Body of pancreas (tissue), 4 donors: ENCODE data around the gene CD82.

Experiments
- POLR2A ChIP-seq, 3 donors: fragments of 450-650 bp; IDR thresholded peaks; one replicate each; pipeline ENCODE4 v1.6.1; 2016; ENCODE audit warnings: antibody characterized with exemption in 3 of 3, mild to moderate bottlenecking in 2 of 3
- TF ChIP-seq, protein P1 (sequence below), 7 experiments: fragments of 450-650 bp in 4 of 7; fragments of 200-600 bp in 3 of 7; sonication (generic) in 3 of 7; IDR thresholded peaks; one replicate each; pipeline ENCODE4 v1.5.1; 2016 to 2019; ENCODE audit warnings: antibody characterized with exemption in 7 of 7

DNA sequence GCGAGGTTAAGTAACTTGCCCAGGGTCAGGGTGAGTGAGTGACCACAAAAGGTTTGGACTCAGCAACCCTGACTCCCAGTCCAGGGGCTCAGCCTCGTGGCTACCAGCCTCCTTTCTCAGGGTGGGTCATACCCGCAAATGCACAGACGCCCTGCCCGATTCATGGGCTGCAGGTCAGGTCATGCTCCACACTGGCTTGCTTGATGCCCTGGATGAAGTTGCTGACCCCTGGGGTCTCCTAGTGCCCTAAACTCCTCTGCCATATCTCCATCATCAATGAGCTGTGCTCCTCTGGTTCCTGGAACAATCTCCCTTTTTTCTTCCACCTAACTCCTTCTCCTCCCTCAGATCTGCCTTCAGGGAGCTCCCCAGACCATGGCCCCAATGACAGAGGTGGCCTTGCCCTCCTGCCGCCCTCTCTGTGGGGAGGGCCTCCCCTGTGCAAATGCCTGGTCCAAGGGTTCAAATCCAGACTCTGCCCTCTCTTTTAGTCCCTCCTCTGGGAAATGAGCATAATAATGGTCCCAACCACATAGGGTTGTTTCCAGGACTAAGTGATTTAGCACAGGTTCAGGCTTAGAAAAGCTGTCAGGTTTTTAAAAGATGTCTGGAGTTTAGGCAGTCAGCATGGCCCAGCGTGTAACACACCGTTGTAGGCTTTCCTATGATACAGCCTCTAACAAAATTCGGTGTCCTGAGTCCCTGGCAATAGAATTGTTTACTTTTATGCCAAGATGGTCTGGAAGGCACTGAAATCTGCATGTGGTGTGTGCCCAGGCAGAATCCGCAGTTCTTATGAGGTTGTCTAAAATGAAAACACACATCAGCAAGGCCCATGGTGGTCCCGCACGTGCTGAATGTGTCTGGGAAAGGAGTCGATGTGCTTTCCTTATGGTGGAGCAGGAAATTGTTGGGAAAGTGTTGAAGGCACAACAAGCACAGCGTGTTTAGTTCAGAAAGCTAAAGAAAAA lies 63.6 kb downstream of the CD82 start:
- TF ChIP-seq, protein P1, sequence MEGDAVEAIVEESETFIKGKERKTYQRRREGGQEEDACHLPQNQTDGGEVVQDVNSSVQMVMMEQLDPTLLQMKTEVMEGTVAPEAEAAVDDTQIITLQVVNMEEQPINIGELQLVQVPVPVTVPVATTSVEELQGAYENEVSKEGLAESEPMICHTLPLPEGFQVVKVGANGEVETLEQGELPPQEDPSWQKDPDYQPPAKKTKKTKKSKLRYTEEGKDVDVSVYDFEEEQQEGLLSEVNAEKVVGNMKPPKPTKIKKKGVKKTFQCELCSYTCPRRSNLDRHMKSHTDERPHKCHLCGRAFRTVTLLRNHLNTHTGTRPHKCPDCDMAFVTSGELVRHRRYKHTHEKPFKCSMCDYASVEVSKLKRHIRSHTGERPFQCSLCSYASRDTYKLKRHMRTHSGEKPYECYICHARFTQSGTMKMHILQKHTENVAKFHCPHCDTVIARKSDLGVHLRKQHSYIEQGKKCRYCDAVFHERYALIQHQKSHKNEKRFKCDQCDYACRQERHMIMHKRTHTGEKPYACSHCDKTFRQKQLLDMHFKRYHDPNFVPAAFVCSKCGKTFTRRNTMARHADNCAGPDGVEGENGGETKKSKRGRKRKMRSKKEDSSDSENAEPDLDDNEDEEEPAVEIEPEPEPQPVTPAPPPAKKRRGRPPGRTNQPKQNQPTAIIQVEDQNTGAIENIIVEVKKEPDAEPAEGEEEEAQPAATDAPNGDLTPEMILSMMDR (IDR thresholded peaks at IDR 0.05), result no peak
- TF ChIP-seq POLR2A (IDR thresholded peaks at IDR 0.05), result no peak
